Measurements from ENCODE around the gene S100B.
"Not testable (repeated sequence)": the region's sequence is repeated elsewhere in the genome, so short reads cannot be mapped to it uniquely, and the experiment has no call there.

The S100B gene

DNA sequence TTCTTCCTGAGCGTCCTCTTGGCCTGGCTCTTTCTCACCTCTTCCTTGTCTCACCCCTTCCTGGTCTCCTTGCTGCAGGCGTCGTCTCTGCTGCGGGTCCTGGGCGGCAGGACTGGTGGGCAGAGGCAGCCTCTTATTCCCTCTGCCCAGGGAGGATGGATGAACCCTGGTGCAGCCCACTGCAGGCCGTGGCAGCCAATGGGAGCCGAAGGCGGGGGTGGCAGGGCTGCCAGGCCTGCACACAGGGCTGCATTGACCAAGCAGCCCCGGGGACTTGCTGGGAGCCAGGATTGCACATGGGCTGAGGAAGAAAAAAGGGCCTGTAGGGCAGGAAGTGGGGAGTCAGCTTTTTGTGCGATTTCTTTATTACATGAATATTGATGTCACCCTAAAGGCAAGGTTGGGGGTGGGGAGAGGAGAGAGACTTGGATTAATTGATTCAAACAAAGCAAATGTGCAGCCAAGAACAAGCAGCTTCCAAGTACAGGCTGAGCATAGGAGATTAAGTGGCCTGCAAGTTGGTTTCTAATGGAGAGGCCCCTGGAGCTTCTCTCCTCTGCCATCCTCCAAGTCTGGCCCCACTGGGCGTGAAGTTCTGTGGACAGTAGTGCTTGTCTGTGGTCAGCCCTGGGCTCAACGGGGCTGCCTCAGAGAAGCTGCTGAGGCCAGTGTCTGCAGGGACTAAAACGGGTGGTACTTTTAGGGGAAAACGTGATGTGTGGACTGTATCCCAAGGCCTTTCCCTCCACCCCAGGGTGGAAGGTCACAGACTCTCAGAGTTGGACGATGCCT is at the start of gene S100B:
TSS of gene S100B (minus strand) at position 108 of the 792 bp plus-strand sequence. CDS start 2,667 bp downstream, outside the sequence.
- DNase-seq (ENCODE audit: low read depth in 2 of 2, low spot score in 1 of 2), result no peak

- DNase-seq (ENCODE audit: low read depth in 2 of 2, low spot score in 1 of 2), result no peak
Observed at GRCh38 chr21:46651121-46651520, 46.2 kb upstream of the S100B start.

DNA sequence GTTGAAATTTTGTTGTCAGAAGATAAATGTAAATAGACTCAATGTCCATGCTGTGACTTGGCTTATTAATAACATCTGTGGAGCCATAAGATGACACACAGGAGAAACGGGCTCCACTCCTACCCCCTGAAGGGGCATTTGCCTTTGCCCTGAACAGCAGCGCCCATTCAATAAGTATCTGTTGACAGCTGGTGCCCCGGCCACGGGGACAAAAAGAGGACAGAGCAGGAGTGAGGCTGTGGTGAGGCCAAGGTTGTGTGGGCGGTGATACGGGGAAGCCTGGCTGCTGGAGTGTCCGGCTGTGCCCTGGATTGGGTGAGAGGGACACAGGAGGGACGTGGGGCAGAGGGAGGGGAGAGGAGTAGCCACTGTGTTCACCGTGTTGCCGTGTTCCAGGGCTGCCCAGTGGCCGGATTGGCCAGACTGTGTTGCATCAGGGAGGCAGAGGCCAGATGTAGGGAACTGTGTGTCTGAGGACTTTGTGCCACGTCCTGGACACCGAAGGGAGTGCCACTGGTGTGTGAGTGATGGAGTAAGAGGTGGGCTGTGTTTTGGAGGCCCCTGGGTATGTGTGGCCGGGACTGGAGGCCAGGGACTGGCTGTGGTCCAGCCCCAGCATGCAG is 45.7 kb upstream of the S100B start:
- no peak for DNase-seq (ENCODE audit: low read depth in 2 of 2, low spot score in 1 of 2)

- DNase-seq (ENCODE audit: low read depth in 2 of 2, low spot score in 1 of 2), result no peak
Observed at GRCh38 chr21:46649356-46649755, 44.5 kb upstream of the S100B start.

DNA sequence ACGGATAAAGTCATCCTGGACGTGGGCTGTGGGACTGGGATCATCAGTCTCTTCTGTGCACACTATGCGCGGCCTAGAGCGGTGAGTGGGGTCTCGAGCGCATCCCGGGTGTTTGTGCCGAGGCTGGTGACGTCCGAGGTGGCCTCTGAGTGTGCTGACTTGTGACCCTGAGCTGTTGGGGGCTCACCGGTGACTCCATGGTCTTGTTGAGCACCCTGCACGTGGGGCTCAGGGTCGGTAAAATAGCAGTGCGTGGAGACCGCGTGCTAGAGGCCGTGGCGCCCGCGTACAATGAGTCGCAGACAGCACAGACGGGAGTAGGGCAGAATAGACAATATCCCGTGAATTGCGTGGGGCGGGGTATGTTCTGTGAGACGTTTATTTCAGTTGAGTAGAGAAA is 43.7 kb upstream of the S100B start:
- no peak for DNase-seq (ENCODE audit: low read depth in 2 of 2, low spot score in 1 of 2)

GRCh38 chr21:46646541-46647154 is 41.8 kb upstream of the S100B start:
- no peak for DNase-seq (ENCODE audit: low read depth in 2 of 2, low spot score in 1 of 2)

- DNase-seq (ENCODE audit: low read depth in 2 of 2, low spot score in 1 of 2), result no peak
Observed at GRCh38 chr21:46645840-46646239, 41.0 kb upstream of the S100B start.

GRCh38 chr21:46643379-46644177 is 38.7 kb upstream of the S100B start:
- DNase-seq (ENCODE audit: low read depth in 2 of 2, low spot score in 1 of 2), result no peak

DNA sequence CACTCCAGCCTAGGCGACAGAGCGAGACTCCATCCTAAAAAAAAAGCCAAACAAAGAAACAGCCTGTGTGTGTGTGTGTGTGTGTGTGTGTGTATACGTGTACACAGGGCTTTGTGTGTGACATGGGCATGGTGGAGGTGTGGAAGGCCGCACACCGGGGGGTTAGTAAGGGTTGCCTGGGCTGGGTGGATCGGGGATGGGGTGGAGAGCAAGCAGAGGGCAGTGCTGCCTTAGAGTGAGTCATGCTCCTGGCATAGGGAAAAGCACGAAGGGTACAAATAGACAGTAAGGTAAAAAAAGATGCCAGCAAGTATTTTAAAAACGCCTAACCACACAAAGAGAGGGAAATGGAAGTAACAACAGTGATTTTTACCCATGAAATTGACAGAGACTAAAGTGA is 36.8 kb upstream of the S100B start:
- no peak for DNase-seq (ENCODE audit: low read depth in 2 of 2, low spot score in 1 of 2)

GRCh38 chr21:46639489-46640386 is 34.9 kb upstream of the S100B start:
- DNase-seq (ENCODE audit: low read depth in 2 of 2, low spot score in 1 of 2), result no peak

GRCh38 chr21:46637952-46638746 is 33.3 kb upstream of the S100B start:
- DNase-seq (ENCODE audit: low read depth in 2 of 2, low spot score in 1 of 2), result no peak

DNA sequence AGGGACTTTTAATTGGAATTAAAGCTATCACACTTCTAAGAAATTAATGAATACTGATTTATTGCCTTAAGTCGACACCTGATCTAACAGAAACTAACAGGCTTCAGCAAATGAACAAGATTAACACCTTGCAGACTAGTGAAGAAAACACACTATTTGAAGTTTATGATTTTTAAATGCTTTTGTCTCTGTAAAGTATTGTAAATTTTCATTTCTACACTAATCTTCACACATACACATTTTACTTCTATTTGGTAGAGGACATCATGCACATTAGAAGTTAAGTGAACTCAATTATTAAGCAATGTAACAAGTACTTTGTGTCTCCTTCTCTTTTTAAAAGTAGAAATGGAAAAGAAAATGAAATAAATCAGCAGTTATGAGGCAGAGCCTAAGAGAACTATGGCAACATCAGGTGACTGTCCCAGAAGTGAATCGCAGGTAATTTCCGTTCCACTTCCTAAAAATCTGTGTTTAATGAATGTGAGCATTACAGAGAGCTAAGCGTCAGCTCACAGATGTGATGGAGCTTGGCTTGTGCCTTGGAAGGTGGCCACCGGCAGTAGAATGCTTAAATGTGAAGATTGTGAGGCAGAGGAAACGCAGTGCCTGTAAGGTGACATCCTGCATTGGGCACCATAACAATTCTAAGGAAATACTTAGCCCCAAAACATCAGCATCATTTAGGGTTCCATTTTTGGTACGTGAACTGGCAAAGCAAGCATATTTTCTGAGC is 31.8 kb upstream of the S100B start:
- peak in 1 of 2 donors; percentile 8 for DNase-seq (ENCODE audit: low read depth in 2 of 2, low spot score in 1 of 2)

GRCh38 chr21:46636181-46636512 is 31.3 kb upstream of the S100B start:
- no peak for DNase-seq (ENCODE audit: low read depth in 2 of 2, low spot score in 1 of 2)

- DNase-seq (ENCODE audit: low read depth in 2 of 2, low spot score in 1 of 2), result peak; percentile 93 to 96
Observed at GRCh38 chr21:46635324-46636180, 30.7 kb upstream of the S100B start, which contains the start of gene PRMT2. Gene PRMT2 (plus strand): TSS chr21:46635674. CDS start chr21:46636952, 1,278 bp downstream.

- no peak for DNase-seq (ENCODE audit: low read depth in 2 of 2, low spot score in 1 of 2)
Observed at GRCh38 chr21:46634966-46635323, 30.1 kb upstream of the S100B start.

GRCh38 chr21:46634427-46634826 is 29.5 kb upstream of the S100B start:
- DNase-seq (ENCODE audit: low read depth in 2 of 2, low spot score in 1 of 2), result no peak

GRCh38 chr21:46633566-46633965 is 28.7 kb upstream of the S100B start:
- DNase-seq (ENCODE audit: low read depth in 2 of 2, low spot score in 1 of 2), result no peak

- not testable (repeated sequence) for DNase-seq (ENCODE audit: low read depth in 2 of 2, low spot score in 1 of 2)
Observed at GRCh38 chr21:46630915-46631314, 26.0 kb upstream of the S100B start.

Data from stimulated activated CD8-positive, alpha-beta memory T cell treated with anti-CD3 and anti-CD28 coated beads, Interleukin-4, amount 100 ng/mL, for 1 hour (primary cell).